Stimulated activated CD8-positive, alpha-beta memory T cell treated with anti-CD3 and anti-CD28 coated beads, Interleukin-12 subunit alpha, Interleukin-12 subunit beta, amount 100 ng/mL, for 24 hours (primary cell): ENCODE results near the gene SSC5D.

ENCODE experiments used
- DNase-seq: peaks from one replicate; pipeline ENCODE4 v3.0.0-alpha.2; 2020; ENCODE audit errors: extremely low read depth

Gene SSC5D

GRCh38 chr19:55455576-55456235 is 32.5 kb upstream of the SSC5D start:
- DNase-seq, result no peak

- no peak for DNase-seq
Measured at GRCh38 chr19:55456347-55456746, 31.9 kb upstream of the SSC5D start.

GRCh38 chr19:55457683-55458457 is 30.4 kb upstream of the SSC5D start:
- DNase-seq, result no peak

GRCh38 chr19:55459551-55459949 is 28.7 kb upstream of the SSC5D start:
- DNase-seq, result no peak

- DNase-seq, result no peak
Measured at GRCh38 chr19:55459950-55460657, 28.1 kb upstream of the SSC5D start.

DNA sequence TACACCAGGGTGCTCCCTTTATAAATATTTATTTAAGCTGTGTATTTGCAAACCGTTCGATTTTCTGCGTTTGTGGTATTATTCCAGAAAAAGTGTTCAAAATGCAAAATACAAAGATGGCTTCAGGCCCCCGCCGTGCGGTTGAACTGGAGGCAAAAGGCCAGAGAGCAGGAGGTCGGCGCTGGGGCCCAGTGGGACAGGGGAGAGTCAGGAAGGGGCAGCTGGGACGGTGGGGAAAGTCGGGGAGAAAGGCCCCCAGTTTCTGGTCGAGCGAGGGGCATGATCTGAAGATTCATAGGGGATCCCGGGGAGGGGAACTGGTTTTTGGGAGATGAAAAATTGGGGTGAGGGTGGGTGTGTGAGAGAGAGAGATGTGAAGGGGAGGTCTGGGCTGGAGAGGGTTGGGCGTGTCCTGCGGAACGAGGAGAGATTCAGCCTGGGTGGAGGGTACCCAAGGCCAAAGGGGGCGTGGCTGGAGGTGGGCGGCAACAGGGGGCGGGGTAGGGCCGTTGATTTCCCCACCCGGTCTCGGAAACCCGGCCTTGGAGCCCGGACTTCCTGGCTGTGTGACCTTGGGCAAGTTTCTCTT is 27.5 kb upstream of the SSC5D start:
- DNase-seq, result no peak

DNA sequence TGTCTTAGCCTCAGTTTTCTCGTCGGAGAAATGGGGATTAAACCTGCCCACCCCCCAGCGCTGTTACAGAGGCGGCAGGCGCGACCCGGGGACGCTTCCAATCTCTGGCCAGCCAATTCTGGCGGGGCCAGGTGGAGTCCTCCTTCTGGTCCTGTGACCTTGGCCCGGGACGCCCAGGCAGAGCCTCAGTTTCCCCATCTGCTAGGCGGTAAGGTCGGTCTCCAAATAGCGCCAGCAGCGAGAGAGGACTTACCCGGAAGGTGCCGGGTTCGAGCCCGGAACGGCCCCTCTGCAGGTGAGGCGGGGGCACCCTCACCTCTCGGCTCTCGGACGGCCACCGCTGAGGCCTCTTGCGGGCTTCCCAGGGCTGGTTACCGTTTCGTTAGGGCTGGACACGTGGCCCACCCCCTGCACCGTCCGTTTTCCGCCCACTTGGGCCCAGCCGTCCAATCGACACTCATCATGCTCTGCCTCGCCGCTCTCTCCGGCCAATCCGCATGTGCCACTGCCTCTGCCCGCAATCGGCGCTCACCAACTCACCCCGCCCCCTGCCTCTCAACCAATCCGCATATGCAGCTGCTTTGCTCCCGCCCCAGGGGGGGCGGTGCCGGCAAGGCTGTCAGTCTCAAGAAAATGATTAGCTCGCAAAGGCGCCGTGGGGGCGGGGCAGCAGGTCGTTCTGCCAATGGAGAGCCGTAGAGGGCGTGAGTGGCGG is 26.8 kb upstream of the SSC5D start, which contains the start of gene ISOC2:
TSS of gene ISOC2 (minus strand) at position 384 of the 715 bp plus-strand sequence. CDS start 5,156 bp downstream, outside the sequence.
- DNase-seq, result peak; percentile 100

- DNase-seq, result no peak
Measured at GRCh38 chr19:55461974-55462626, 26.1 kb upstream of the SSC5D start.

DNA sequence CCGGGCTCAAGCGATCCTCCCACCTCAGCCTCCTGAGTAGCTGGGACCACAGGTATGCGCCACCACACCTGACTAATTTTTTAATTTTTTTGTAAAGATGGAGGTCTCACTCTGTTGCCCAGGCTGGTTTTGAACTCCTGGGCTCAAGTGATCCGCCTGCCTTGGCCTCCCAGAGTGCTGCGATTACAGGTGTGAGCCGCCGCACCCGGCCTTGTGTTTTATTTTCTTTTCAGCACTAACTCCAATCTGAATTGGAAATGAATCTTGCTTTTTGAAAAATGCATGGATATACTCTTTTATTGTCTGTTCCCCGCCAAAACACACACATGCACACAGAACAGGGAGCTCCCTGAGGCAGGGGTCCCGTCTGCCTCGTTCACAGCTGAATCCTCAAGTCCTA is 25.5 kb upstream of the SSC5D start:
- DNase-seq, result no peak

GRCh38 chr19:55463583-55464031 is 24.6 kb upstream of the SSC5D start:
- DNase-seq, result no peak

DNA sequence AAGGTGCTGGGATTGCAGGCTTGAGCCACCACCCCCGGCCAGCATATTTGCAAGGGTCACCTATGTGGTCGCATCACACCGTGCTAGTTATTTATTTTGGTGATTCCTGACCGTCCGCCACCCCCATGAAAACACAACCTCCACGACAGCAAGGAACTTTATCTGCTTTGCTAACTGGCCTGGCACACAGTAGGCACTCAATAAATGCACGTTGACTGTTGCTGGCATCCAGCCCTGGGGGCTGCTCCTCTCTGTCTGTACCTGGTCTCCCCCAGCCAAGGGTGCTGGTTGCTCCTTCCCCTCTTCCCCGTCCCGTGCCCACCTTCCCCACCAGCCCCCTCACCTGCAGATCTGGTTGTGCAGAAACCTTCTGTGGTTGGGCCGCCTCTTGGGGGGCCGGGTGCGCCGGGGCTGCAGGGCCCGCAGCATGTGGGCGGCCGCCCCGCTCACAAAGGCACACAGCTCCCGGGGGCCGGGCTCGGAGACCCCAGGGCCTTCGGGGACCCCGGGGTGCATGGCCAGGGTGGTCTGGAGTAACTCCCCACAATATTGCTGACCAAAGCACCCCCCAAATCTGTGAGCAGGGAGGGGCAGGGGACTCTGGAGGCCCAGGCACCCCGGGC is 24.1 kb upstream of the SSC5D start:
- no peak for DNase-seq

GRCh38 chr19:55464662-55465054 is 23.6 kb upstream of the SSC5D start, which contains the start of gene C19orf85:
Gene C19orf85 (minus strand): TSS chr19:55464751. CDS start chr19:55464554, 197 bp downstream.
- no peak for DNase-seq

DNA sequence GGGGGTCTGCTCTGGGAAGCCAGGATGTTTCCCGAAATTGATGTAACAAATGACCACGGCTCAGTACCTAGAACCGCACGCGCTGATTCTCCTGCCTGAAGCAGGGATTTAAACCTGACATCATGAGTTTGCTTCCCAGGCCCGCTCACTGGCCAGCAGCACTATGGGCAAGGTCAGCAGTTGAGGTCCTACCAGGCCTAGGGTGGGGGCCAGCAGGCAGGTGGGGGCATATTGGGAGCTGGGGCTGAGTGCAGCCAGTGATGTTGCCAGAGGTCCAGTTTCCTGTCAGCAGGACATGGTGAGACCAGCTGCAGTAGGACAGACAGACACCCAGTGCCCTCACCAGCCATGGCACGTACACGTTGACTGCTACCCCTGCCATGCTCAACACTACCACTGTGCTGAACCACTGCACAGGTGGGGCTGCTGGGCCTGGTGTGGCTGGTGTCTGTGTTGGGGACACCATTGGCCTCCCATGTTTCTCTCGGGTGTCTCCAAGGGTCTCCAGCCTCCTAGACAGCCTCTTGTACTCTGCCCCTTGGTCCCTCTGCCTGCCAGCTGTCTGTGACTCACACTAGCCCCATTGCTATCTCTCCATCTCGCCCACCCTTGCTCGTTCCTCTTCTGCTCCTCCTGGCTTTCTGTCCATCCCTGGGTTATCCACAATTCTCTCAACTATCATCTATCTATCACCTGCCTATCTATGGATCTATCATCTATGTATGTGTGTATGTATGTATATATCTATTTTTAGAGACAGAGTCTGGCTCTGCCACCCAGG is 22.6 kb upstream of the SSC5D start:
- no peak for DNase-seq

GRCh38 chr19:55466241-55466614 is 22.0 kb upstream of the SSC5D start:
- no peak for DNase-seq

DNA sequence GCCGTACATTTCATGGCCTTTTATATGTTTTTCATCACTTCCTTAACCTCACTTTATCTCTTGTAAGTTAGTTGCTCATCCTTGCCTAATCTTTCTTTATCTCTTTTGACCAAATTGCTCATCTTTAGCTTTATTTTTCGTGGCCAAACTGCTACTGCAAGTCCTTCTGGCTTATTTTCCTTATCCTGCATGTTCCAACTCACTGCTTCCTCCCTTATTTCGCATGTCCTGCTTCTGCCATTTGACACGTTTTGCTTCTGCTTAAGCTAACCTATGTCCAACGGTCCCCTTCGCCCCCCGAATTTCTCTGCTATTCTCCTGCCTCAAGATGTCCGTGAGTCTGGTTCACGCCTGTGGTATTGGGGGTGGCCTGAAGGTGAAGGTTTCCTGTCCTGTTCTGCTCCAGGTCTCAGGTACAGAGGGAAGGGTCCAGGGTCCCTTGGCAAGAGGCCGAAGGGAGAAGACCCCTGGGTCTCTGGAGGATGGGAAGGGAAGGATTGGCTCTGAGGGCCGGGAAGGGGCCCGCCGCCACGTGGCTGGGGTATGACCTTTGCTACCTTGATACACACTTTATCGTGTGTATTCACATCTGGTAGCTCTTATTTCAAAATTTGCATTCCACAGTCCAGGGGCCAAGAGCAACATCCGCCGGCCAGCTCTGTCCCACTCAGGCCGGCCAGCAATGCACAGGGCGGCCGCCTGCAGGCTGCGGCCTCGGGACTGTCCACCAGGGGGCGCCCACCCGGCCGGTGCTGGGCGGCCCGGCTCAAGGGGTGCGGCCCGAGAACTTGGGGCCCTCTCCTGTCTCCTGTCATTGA is 20.8 kb upstream of the SSC5D start:
- DNase-seq, result peak; percentile 47

DNA sequence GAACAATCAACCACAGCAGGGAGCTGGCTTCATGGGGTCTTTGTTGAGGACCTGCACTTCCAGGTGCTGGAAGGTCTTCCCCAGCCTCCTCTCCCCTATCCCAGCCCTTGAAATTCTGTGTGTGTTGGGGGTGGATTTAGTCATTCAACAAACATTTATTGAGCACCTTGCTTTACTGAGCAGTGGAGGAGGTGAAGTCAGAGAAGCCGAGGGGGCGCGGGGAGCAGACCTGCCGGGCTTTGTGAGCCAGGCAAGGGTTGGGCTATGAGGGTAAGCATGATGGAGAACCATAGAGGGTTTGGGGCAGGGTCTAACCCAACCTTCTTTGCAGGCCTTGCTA is 20.2 kb upstream of the SSC5D start:
- no peak for DNase-seq

DNA sequence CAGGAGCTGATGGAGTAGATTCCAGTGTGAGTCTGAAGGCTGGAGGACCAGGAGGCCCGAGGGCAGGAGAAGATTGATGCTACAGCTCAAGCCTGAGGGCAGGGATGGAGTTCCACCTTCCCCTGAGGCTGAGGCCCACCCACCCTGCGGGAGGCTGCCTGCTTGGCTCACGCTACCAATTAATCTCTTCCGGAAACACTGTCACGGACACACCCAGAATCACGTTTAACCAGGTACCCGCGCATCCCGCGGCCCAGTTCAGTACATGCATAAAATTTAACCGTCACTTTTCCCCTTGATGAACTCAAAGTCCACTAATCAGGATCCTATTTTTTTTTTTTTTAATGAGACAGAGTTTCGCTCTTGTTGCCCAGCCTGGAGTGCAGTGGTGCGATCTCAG is 17.0 kb upstream of the SSC5D start:
- no peak for DNase-seq

DNA sequence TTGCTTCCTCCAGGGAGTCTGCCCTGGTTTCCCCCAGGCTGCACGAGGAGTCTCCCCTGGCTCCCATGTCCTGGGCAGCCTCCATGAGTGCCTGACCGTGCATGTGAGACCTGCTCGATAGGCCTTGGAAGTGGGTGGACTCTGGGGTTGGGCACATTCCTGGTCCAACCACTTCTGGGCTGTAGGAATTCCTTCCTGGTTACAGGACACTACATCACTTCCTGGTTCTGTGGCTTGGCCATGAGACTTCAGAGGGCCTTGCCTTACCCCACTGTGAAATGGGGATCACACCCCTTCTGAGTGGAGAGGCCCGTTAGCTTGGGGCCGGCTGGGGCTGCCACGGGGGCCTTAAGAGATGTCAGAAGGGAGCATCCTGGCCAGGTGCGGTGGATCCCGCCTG is 15.8 kb upstream of the SSC5D start:
- no peak for DNase-seq
